Cardiac fibroblast (primary cell): ENCODE results near the gene BSN.

Experiments used
- DNase-seq, 2 donors: peaks; one replicate each; pipeline versions ENCODE4 v3.0.0 to v3.0.0-alpha.2; 2010; ENCODE audit warnings: low read depth in 2 of 2
- H3K4me3 ChIP-seq, 2 donors: replicated peaks in 1 of 2; 1 replicate in 1 of 2; 2 replicates in 1 of 2; pipeline ENCODE4 v1.5.1; 2011; ENCODE audit warnings: low read depth in 2 of 2, low read length in 2 of 2, mild to moderate bottlenecking in 2 of 2, moderate library complexity in 1 of 2
- TF ChIP-seq, protein P1 (sequence below): IDR thresholded peaks from one replicate; pipeline ENCODE4 v1.5.1; 2011; ENCODE audit warnings: low read depth, mild to moderate bottlenecking, low read length, inconsistent platforms

BSN gene

DNA sequence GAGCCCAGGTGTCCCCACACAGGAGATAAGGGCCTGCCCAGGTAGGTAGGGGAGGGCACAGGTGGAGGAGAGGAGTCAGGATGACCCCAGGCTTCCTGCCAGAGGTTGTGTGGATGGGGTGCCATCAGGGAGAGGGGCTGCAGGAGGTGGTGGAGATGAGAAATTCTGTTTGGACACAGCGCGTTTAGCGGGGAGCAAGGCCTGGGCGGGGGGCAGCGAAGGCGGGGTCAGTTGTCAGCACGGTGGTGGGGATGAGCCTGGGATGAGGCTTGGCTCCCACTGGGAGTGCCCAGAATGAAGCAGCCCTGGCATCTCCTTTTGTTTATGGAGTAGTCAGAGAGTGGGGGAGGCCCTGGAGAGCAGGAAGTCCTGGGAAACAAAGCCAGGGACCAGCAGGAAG lies 149.7 kb downstream of the BSN start:
- no peak overlapping the region for H3K4me3 ChIP-seq
- DNase-seq = no peak
- TF ChIP-seq, protein P1, sequence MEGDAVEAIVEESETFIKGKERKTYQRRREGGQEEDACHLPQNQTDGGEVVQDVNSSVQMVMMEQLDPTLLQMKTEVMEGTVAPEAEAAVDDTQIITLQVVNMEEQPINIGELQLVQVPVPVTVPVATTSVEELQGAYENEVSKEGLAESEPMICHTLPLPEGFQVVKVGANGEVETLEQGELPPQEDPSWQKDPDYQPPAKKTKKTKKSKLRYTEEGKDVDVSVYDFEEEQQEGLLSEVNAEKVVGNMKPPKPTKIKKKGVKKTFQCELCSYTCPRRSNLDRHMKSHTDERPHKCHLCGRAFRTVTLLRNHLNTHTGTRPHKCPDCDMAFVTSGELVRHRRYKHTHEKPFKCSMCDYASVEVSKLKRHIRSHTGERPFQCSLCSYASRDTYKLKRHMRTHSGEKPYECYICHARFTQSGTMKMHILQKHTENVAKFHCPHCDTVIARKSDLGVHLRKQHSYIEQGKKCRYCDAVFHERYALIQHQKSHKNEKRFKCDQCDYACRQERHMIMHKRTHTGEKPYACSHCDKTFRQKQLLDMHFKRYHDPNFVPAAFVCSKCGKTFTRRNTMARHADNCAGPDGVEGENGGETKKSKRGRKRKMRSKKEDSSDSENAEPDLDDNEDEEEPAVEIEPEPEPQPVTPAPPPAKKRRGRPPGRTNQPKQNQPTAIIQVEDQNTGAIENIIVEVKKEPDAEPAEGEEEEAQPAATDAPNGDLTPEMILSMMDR = no peak

DNA sequence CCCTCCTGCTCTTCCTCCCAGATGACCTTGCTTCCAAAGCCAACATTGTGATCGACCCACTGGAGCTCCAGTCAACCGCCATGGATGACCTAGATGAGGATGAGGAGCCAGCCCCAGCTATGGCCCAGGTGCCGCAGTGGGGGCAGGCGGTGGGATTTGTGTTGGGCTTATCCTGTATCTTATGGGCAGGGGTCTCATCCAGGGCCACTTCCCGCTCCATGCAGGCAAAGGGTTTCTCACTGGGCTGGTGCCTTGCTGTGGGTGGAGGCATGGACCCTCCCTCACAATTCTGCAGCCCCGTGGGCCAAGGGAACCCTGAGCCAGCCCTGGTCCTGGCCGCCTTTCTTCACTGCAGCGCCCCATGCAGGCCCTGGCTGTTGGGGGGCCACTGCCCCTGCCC lies 150.4 kb downstream of the BSN start:
- DNase-seq = no peak
- no peak overlapping the region for H3K4me3 ChIP-seq
- TF ChIP-seq, protein P1 = no peak

DNA sequence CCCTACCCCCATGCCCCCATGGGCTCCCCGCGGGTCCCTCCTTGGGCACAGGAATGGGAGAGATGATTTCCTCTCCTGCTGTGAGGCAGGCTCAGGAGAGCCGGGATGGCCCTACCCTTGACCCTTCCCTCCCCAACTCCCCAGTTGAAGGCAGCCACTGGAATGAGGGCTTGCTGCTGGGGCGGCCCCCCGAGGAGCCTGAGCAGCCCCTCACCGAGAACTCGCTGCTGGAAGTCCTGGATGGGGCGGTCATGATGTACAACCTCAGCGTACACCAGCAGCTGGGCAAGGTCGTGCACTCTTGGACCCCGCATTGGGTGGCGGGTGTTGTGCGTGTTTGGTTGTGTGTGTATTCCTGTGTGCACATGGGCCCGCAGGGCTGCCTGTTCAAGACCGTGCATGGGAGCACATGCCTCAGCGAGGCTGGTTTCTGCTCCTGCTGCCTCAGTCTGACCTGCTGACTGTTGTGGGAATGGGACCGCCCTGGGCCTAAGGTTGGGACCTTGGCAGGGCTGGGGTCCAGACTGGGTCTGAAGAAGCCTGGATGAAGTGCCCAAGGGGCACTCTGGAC lies 151.2 kb downstream of the BSN start:
- H3K4me3 ChIP-seq = no peak overlapping the region
- TF ChIP-seq, protein P1 = no peak
- no peak for DNase-seq

DNA sequence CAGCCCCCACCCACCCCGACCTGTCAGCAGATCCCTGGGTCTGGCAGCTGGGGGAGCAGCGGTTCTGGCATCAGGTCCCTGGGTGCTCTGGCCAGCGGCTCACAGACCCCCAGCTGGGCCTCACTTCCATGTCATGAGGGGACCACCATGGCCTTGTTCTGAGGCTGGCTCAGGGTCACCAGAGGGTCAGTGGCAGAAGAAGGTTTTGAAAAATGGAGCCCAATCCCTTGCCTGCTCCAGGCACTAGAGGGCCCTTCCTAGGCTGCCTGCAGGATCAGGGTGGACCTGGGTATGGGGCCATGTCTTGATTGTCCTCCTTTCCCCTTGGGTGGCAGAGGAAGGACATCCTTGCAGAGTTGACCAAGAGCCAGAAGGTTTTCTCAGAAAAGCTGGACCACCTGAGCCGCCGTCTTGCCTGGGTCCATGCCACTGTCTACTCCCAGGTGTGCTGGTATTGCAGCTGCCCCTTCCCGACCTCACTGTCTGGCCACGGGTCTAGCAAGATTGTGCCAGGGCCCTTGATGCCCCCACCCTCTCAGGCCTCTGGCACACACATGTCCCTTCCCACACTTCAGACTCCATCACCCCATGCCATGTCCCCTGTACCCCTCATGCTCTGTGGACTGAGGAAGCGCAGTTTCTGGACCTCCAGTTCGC lies 152.3 kb downstream of the BSN start:
- TF ChIP-seq, protein P1 = no peak

DNA sequence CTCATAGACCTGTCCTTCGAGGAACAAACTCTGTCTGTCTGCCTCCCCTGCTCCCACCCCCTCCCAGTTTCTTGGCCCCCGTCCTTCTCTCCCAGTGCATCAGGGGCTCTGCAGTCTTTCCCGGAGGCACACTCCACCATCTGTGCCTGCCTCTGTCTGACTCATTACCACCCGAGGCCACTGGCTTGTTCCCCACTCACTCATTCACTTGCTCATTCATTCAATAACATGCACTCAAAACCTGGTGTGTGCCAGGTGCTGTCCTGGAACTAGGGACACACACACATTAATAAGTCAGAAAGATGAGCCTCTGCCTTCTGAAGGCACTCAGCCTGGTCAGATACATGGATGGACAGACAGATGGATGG lies 152.8 kb downstream of the BSN start:
- peak in 1 of 2 donors; percentile 14 for DNase-seq
- TF ChIP-seq, protein P1 = no peak
- H3K4me3 ChIP-seq = no peak overlapping the region

More for the DNA sequence above, 152.3 kb downstream of the BSN start:
- DNase-seq = no peak
- H3K4me3 ChIP-seq = no peak overlapping the region

GRCh38 chr3:49709852-49710251 lies 155.6 kb downstream of the BSN start:
- TF ChIP-seq, protein P1 = no peak
- DNase-seq = no peak
- H3K4me3 ChIP-seq = no peak overlapping the region

- no peak for DNase-seq
- no peak overlapping the region for H3K4me3 ChIP-seq
Measured at GRCh38 chr3:49711489-49711888, 157.2 kb downstream of the BSN start.

More at GRCh38 chr3:49711489-49711888, 157.2 kb downstream of the BSN start:
- TF ChIP-seq, protein P1 = no peak
